ACHN (cell line): ENCODE data around the gene GASK1A.

ENCODE experiments used
- DNase-seq: peaks from one replicate; pipeline ENCODE4 v3.0.0-alpha.2; 2015
- in situ Hi-C: cut with HindIII; loops from 2 replicates; pipeline ENCODE4 v1.10.0; 2017; ENCODE audit warnings: low sequenced_read_pairs, low pct_ligation_motif_present, low pct_unique_long_range_greater_than_20kb

Gene GASK1A

GRCh38 chr3:43006825-43007224 is 27.7 kb downstream of the GASK1A start:
- in situ Hi-C loops, result no loop called here
- DNase-seq, result no peak

- in situ Hi-C loops, result no loop called here
- no peak for DNase-seq
Measured at GRCh38 chr3:43009547-43009946, 30.4 kb downstream of the GASK1A start.

GRCh38 chr3:43010638-43011037 is 31.5 kb downstream of the GASK1A start:
- in situ Hi-C loops, result no loop called here
- DNase-seq, result no peak

- DNase-seq, result no peak
- in situ Hi-C loops, result no loop called here
Measured at GRCh38 chr3:43011638-43012037, 32.5 kb downstream of the GASK1A start.

GRCh38 chr3:43012174-43012573 is 33.1 kb downstream of the GASK1A start:
- DNase-seq, result no peak
- in situ Hi-C loops, result no loop called here

- DNase-seq, result no peak
- in situ Hi-C loops, result no loop called here
Measured at GRCh38 chr3:43013256-43013655, 34.1 kb downstream of the GASK1A start.

GRCh38 chr3:43013743-43014155 is 34.6 kb downstream of the GASK1A start:
- no peak for DNase-seq
- in situ Hi-C loops, result no loop called here

- no peak for DNase-seq
- in situ Hi-C loops, result no loop called here
Measured at GRCh38 chr3:43014241-43014640, 35.1 kb downstream of the GASK1A start.

- no peak for DNase-seq
- in situ Hi-C loops, result no loop called here
Measured at GRCh38 chr3:43014956-43015355, 35.8 kb downstream of the GASK1A start.

- in situ Hi-C loops, result no loop called here
- no peak for DNase-seq
Measured at GRCh38 chr3:43015572-43015971, 36.5 kb downstream of the GASK1A start.

- in situ Hi-C loops, result no loop called here
- no peak for DNase-seq
Measured at GRCh38 chr3:43015991-43016865, 37.1 kb downstream of the GASK1A start.

GRCh38 chr3:43017004-43017403 is 37.9 kb downstream of the GASK1A start:
- no peak for DNase-seq
- in situ Hi-C loops, result no loop called here

- in situ Hi-C loops, result no loop called here
- no peak for DNase-seq
Measured at GRCh38 chr3:43017593-43018195, 38.6 kb downstream of the GASK1A start.

- DNase-seq, result no peak
- in situ Hi-C loops, result no loop called here
Measured at GRCh38 chr3:43018246-43018645, 39.1 kb downstream of the GASK1A start.

- in situ Hi-C loops, result no loop called here
- DNase-seq, result no peak
Measured at GRCh38 chr3:43019006-43019809, 40.1 kb downstream of the GASK1A start.

GRCh38 chr3:43019826-43020225 is 40.7 kb downstream of the GASK1A start:
- in situ Hi-C loops, result no loop called here
- no peak for DNase-seq

GRCh38 chr3:43021186-43021585 is 42.1 kb downstream of the GASK1A start:
- in situ Hi-C loops, result no loop called here
- no peak for DNase-seq

GRCh38 chr3:43022121-43022520 is 43.0 kb downstream of the GASK1A start:
- no peak for DNase-seq
- in situ Hi-C loops, result no loop called here

GRCh38 chr3:43023066-43023465 is 44.0 kb downstream of the GASK1A start:
- no peak for DNase-seq
- in situ Hi-C loops, result no loop called here
